HepG2 (cell line): Measurements from ENCODE around the gene VCAM1.

ENCODE experiments used
- BATF2 ChIP-seq: sonication (generic); formaldehyde crosslinking; IDR thresholded peaks from 2 replicates; pipeline ENCODE4 v1.8.0; 2022; ENCODE audit warnings: mild to moderate bottlenecking, missing genetic modification reagents, moderate library complexity
- EP300 ChIP-seq, 3 experiments: sonication (generic) in 1 of 3; formaldehyde crosslinking in 1 of 3; IDR thresholded peaks; 2 replicates each; pipeline versions ENCODE4 v1.5.1 to v1.6.1; 2011 to 2020; ENCODE audit warnings: low read depth in 2 of 3, low read length in 2 of 3, borderline replicate concordance in 1 of 3, improper control_type of control experiment in 1 of 3, mild to moderate bottlenecking in 1 of 3, missing genetic modification reagents in 1 of 3, moderate library complexity in 1 of 3
- RELA ChIP-seq: sonication (generic); formaldehyde crosslinking; IDR thresholded peaks from 2 replicates; pipeline ENCODE4 v1.4.0; 2020; ENCODE audit warnings: missing genetic modification reagents
- TBP ChIP-seq: sonication (generic); formaldehyde crosslinking; IDR thresholded peaks from 2 replicates; pipeline ENCODE4 v1.5.0; 2020; ENCODE audit warnings: missing genetic modification reagents

GRCh38 chr1:100750005-100750885 lies 30.7 kb downstream of the VCAM1 start:
- no peak for TF ChIP-seq BATF2 (CRISPR knock-in tag)
- TF ChIP-seq TBP (CRISPR knock-in tag), result no peak
- TF ChIP-seq RELA (CRISPR knock-in tag), result no peak
- TF ChIP-seq EP300 (IDR thresholded peaks at IDR 0.05; ENCODE audit: low read depth in 2 of 2, low read length in 2 of 2), result no peak
- TF ChIP-seq EP300 (CRISPR knock-in tag; IDR thresholded peaks at IDR 0.05; ENCODE audit: borderline replicate concordance), result no peak
